ENCODE measurements around the gene PCDHGB7. TPM values are rescaled to one million over a fixed set of nuclear protein-coding genes. Genes with fewer than 3 reads are reported as not detected.
"Not testable (repeated sequence)": the region's sequence is repeated elsewhere in the genome, so short reads cannot be mapped to it uniquely, and the experiment has no call there.

Gene PCDHGB7
- total RNA-seq: not detected

- DNase-seq (peak; percentile 57), ATAC-seq (peak; percentile 55)
- Mint-ChIP-seq H3K4me1 (peaks cover 20% of the 10 kb centered on the region), H3K27me3 (peaks cover 84% of the 10 kb centered on the region), H3K36me3 (peaks cover 11% of the 10 kb centered on the region), H3K27ac (peak within 1 kb of the TSS; percentile 35)
- H3K9me3 Mint-ChIP-seq (ENCODE audit: low read depth); H3K4me3 Mint-ChIP-seq: not testable (repeated sequence)
- CTCF ChIA-PET: interaction anchor here (0.6 to 2.1 kb wide), 6 partner anchors 13 to 140 kb away, joined by 3 to 8 read pairs (median 4); partner anchors contain the start of genes PCDHGA12 and PCDHGA9
These were observed at the start of gene PCDHGB7 for GRCh38 chr5:141417494-141418172. Gene PCDHGB7 (plus strand): TSS chr5:141417677. CDS start chr5:141417860, 183 bp downstream.

DNA sequence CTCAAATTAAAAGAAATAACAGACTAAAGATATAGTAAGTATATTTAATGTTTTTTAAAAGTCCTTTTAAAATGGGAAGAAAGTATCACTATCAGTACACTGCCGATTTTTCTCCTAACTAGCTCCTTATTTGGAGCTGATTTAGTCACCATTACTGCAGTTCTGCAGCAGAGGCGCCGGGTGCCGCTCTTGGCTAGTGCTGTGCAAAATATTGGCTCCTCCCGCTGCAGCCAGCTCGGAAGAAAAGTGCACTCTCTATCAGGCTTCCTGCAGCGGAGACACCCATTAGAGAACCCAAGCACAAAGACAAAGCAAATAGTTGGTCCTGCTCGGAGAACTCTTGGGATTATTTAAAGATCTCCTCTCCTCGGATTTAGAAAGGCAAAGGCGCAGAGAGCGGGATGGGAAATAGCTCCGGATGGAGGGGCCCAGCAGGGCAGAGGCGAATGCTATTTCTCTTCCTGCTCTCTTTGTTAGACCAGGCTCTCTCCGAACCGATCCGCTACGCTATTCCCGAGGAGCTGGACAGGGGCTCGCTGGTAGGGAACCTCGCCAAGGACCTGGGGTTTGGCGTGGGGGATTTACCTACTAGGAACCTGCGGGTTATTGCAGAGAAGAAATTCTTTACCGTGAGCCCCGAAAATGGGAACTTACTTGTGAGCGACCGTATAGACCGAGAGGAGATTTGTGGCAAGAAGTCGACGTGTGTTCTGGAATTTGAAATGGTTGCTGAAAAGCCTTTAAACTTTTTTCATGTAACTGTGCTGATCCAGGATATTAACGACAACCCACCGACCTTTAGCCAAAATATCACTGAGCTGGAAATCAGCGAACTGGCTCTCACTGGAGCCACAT, 47.3 kb upstream of the PCDHGB7 start, which contains the start of gene PCDHGB3:
Gene PCDHGB3, plus strand, starts transcription at position 249 of the 855 bp plus-strand sequence. Its CDS starts 153 bp downstream, at position 402.
- peak within 1 kb of the TSS; percentile 40 for H3K4me3 Mint-ChIP-seq
- peaks cover 71% of the 10 kb centered on the region for H3K27me3 Mint-ChIP-seq
- CTCF ChIA-PET: interaction anchor here (0.7 to 2.0 kb wide), 13 partner anchors 9 to 284 kb away, joined by 3 to 13 read pairs (median 4); partner anchors contain the start of genes PCDHGA10, PCDHGA12, PCDHGA4 and PCDHGA9
- H3K27ac Mint-ChIP-seq: no peak within 1 kb of the TSS
- H3K36me3 Mint-ChIP-seq: no peaks in the 10 kb centered on the region
- peaks cover 17% of the 10 kb centered on the region for H3K9me3 Mint-ChIP-seq (ENCODE audit: low read depth)
- peaks cover 2% of the 10 kb centered on the region for H3K4me1 Mint-ChIP-seq
- DNase-seq (no peak), ATAC-seq (no peak)

DNA sequence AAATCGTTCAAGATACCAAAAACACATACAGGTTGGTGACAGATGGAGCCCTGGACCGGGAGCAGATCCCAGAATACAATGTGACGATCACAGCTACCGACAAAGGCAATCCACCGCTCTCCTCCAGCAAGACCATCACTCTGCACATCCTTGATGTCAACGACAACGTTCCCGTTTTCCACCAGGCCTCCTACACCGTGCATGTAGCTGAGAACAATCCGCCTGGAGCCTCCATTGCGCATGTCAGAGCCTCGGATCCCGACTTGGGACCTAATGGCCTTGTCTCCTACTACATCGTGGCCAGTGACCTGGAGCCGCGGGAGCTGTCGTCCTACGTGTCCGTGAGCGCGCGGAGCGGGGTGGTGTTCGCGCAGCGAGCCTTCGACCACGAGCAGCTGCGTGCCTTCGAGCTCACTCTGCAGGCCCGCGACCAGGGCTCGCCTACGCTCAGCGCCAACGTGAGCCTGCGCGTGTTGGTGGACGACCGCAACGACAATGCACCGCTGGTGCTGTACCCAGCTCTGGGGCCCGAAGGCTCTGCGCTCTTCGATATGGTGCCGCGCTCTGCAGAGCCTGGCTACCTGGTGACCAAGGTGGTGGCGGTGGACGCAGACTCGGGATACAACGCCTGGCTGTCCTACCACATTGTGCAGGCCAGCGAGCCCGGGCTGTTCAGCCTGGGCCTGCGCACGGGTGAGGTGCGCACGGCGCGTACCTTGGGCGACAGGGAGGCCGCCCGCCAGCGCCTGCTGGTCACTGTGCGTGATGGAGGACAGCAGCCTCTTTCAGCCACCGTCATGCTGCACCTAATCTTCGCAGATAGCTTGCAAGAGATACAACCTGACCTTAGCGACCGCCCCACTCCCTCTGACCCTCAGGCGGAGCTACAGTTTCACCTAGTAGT, 45.7 kb upstream of the PCDHGB7 start:
- no peak for ATAC-seq
- peaks cover 20% of the 10 kb centered on the region for H3K9me3 Mint-ChIP-seq (ENCODE audit: low read depth)
- no peaks in the 10 kb centered on the region for H3K36me3 Mint-ChIP-seq
- DNase-seq: no peak
- peaks cover 64% of the 10 kb centered on the region for H3K27me3 Mint-ChIP-seq
- H3K27ac Mint-ChIP-seq: no peak overlapping the region
- no peak overlapping the region for H3K4me3 Mint-ChIP-seq
- CTCF ChIA-PET: interaction anchor here (1.0 to 1.8 kb wide), 3 partner anchors 9 to 50 kb away, joined by 3 to 5 read pairs (median 4); partner anchors contain the start of gene PCDHGA11
- peaks cover 2% of the 10 kb centered on the region for H3K4me1 Mint-ChIP-seq

- no peak within 1 kb of the TSS for H3K4me3 Mint-ChIP-seq
- peaks cover 53% of the 10 kb centered on the region for H3K27me3 Mint-ChIP-seq
- CTCF ChIA-PET: interaction anchor here (1.7 kb wide), 1 partner anchor 56 kb away, joined by 4 read pairs; the partner anchor contains the start of gene PCDHGA12
- DNase-seq (no peak), ATAC-seq (no peak)
- peaks cover 2% of the 10 kb centered on the region for H3K4me1 Mint-ChIP-seq
- no peak within 1 kb of the TSS for H3K27ac Mint-ChIP-seq
- no peaks in the 10 kb centered on the region for H3K36me3 Mint-ChIP-seq
- H3K9me3 Mint-ChIP-seq (ENCODE audit: low read depth): peaks cover 24% of the 10 kb centered on the region
These were observed 43.7 kb upstream of the PCDHGB7 start, which contains the start of gene PCDHGA6 for GRCh38 chr5:141373673-141374317. Gene PCDHGA6 (plus strand): TSS chr5:141373891. CDS start chr5:141374084, 193 bp downstream.

DNA sequence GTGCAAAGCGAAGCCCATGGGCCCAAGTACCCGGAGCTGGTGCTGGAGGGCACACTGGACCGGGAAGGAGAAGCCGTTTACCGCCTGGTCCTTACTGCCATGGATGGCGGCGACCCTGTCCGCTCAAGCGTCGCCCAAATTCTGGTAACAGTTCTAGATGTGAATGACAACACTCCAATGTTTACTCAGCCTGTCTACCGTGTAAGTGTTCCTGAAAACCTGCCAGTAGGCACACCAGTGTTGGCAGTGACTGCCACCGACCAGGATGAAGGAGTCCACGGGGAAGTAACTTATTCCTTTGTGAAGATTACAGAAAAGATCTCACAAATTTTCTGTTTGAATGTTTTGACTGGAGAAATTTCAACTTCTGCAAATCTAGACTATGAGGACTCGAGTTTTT, 42.9 kb upstream of the PCDHGB7 start:
- peaks cover 54% of the 10 kb centered on the region for H3K27me3 Mint-ChIP-seq
- no peak for ATAC-seq
- peaks cover 2% of the 10 kb centered on the region for H3K4me1 Mint-ChIP-seq

DNA sequence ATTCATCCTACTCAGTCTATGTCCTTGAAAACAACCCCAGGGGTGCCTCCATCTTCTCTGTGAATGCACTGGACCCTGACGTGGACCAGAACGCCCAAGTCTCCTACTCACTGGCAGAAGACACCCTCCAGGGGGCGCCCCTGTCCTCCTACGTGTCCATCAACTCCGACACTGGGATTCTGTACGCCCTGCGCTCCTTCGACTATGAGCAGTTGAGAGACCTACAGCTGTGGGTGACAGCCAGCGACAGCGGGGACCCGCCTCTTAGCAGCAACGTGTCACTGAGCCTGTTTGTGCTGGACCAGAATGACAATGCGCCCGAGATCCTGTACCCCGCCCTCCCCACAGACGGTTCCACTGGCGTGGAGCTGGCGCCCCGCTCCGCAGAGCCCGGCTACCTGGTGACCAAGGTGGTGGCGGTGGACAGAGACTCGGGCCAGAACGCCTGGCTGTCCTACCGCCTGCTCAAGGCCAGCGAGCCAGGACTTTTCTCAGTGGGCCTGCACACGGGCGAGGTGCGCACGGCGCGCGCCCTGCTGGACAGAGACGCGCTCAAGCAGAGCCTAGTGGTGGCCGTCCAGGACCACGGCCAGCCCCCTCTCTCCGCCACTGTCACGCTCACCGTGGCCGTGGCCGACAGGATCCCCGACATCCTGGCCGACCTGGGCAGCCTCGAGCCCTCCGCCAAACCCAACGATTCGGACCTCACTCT, 41.9 kb upstream of the PCDHGB7 start:
- H3K36me3 Mint-ChIP-seq, H3K27ac Mint-ChIP-seq, H3K4me1 Mint-ChIP-seq, DNase-seq, CTCF ChIA-PET, ATAC-seq, H3K4me3 Mint-ChIP-seq: not testable (repeated sequence)
- Mint-ChIP-seq H3K27me3 (peaks cover 49% of the 10 kb centered on the region), H3K9me3 (ENCODE audit: low read depth) (peaks cover 25% of the 10 kb centered on the region)

More for the DNA sequence above, 42.9 kb upstream of the PCDHGB7 start:
- Mint-ChIP-seq H3K4me3 (no peak overlapping the region), H3K9me3 (ENCODE audit: low read depth) (peaks cover 25% of the 10 kb centered on the region), H3K27ac (no peak overlapping the region), H3K36me3 (no peaks in the 10 kb centered on the region)
- no peak for DNase-seq
- CTCF ChIA-PET: interaction anchor here (1.7 kb wide), 1 partner anchor 55 kb away, joined by 4 read pairs; the partner anchor contains the start of gene PCDHGA12

- CTCF ChIA-PET: interaction anchor here (0.9 kb wide), 1 partner anchor 13 kb away, joined by 3 read pairs; no protein-coding TSS in a partner anchor
- Mint-ChIP-seq H3K36me3 (peaks cover 2% of the 10 kb centered on the region), H3K27me3 (peaks cover 57% of the 10 kb centered on the region), H3K9me3 (ENCODE audit: low read depth) (peaks cover 7% of the 10 kb centered on the region), H3K4me1 (no peaks in the 10 kb centered on the region), H3K27ac (peak within 1 kb of the TSS; percentile 28), H3K4me3 (no peak within 1 kb of the TSS)
- ATAC-seq: no peak
- DNase-seq: no peak
These were observed 34.8 kb upstream of the PCDHGB7 start, which contains the start of gene PCDHGA7 for GRCh38 chr5:141382469-141383294. Gene PCDHGA7 (plus strand): TSS chr5:141382742. CDS start chr5:141382900, 158 bp downstream.

DNA sequence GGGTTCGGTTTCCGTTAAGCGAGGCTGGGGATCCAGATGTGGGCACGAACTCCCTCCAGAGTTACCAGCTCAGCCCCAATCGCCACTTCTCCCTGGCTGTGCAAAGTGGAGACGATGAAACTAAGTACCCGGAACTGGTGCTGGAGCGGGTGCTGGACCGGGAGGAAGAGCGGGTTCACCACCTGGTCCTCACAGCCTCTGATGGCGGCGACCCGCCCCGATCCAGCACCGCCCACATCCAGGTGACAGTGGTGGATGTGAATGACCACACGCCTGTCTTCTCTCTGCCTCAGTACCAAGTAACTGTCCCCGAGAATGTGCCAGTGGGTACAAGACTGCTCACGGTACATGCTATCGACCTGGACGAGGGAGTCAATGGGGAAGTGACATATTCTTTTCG, 34.1 kb upstream of the PCDHGB7 start:
- Mint-ChIP-seq H3K4me3 (no peak overlapping the region), H3K4me1 (no peaks in the 10 kb centered on the region), H3K36me3 (peaks cover 2% of the 10 kb centered on the region), H3K27me3 (peaks cover 59% of the 10 kb centered on the region), H3K9me3 (ENCODE audit: low read depth) (peaks cover 7% of the 10 kb centered on the region), H3K27ac (peak overlapping the region; percentile 28)
- ATAC-seq (no peak), DNase-seq (no peak)
- CTCF ChIA-PET: interaction anchor here (0.9 kb wide), 1 partner anchor 12 kb away, joined by 3 read pairs; no protein-coding TSS in a partner anchor

DNA sequence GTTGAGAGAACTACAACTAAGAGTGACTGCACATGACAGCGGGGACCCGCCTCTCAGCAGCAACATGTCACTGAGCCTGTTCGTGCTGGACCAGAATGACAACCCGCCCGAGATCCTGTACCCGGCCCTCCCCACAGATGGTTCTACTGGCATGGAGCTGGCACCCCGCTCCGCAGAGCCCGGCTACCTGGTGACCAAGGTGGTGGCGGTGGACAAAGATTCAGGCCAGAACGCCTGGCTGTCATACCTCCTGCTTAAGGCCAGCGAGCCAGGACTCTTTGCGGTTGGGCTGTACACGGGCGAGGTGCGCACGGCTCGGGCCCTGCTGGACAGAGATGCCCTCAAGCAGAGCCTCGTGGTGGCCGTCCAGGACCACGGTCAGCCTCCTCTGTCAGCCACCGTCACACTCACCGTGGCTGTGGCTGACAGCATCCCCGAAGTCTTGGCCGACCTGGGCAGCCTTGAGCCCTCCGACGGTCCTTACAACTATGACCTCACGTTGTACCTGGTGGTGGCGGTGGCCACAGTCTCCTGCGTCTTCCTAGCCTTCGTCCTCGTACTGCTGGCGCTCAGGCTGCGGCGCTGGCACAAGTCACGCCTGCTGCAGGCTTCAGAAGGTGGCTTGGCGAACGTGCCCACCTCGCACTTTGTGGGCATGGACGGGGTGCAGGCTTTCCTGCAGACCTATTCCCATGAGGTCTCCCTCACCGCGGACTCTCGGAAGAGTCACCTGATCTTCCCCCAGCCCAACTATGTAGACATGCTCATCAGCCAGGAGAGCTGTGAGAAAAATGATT, 32.8 kb upstream of the PCDHGB7 start:
- H3K4me3 Mint-ChIP-seq: no peak overlapping the region
- no peak for ATAC-seq
- CTCF ChIA-PET: no interaction called here

GRCh38 chr5:141387557-141388311, 29.7 kb upstream of the PCDHGB7 start, which contains the start of gene PCDHGB4:
Gene PCDHGB4 (plus strand): TSS chr5:141387698. CDS start chr5:141387885, 187 bp downstream.
- H3K9me3 Mint-ChIP-seq (ENCODE audit: low read depth): peaks cover 18% of the 10 kb centered on the region
- H3K4me3 Mint-ChIP-seq, H3K36me3 Mint-ChIP-seq, ATAC-seq, DNase-seq, H3K4me1 Mint-ChIP-seq, H3K27ac Mint-ChIP-seq: not testable (repeated sequence)
- CTCF ChIA-PET: interaction anchor here (1.5 kb wide), 1 partner anchor 42 kb away, joined by 3 read pairs; the partner anchor contains the start of gene PCDHGA12
- peaks cover 56% of the 10 kb centered on the region for H3K27me3 Mint-ChIP-seq

More for the DNA sequence above, 32.8 kb upstream of the PCDHGB7 start:
- Mint-ChIP-seq H3K27me3 (peaks cover 58% of the 10 kb centered on the region), H3K9me3 (ENCODE audit: low read depth) (peaks cover 9% of the 10 kb centered on the region), H3K36me3 (peaks cover 5% of the 10 kb centered on the region), H3K27ac (no peak overlapping the region), H3K4me1 (no peaks in the 10 kb centered on the region)
- DNase-seq: no peak

Data from activated CD8-positive, alpha-beta memory T cell treated with anti-CD3 and anti-CD28 coated beads, Interleukin-2, amount 10 ng/mL, durations not matched to agents 7 days and 5 days (primary cell).